ENCODE results near the gene RPL23. TPM values are rescaled to one million over a fixed set of nuclear protein-coding genes. Genes with fewer than 3 reads are reported as not detected.

The RPL23 gene
- total RNA-seq, 2 donors from 2014 or later = 1,194 to 1,262 TPM

DNA sequence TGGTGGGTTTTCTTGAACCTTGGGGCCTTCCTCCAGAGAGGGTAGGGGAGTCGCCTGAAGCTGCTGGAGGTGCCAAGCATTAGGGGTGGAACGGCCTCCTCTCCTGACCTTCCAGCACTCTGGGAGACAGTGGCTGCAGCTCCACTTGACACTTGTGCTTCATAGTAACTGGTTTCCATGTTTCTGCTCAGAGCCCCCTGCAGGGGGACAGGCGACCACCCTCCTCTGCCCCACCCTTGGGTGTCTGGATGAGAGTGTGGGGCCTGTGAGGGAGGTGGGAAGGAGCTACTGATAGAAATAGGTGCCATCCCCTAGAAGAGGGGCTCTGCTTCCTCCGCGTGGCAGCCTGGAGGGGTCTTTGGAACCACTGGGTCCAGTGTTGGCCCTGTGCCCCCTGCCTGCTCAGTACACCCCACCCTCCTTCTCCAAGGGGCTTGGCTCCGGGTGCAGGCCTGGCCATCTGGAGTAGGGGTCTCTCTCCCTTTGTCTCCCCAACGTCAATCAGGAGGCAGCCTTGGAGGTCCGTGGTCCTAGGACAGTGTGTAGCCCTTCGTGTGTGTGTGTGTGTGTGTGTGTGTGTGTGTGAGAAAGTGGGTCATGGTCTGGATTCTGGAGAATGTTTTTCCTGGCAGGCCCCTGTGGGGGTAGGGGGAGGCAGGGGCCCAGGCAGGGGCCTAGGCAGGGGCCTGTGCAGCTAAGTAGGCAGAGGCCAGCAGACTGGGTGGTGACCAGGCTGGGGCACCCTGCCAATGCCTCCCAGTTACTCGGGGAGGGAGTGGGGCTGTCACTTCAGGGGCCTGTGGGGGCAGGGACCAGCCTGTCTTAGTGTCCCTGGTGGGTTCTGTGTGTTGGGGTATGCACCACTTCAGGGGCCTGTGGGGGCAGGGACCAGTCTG lies 21.2 kb upstream of the RPL23 start:
- Mint-ChIP-seq H3K4me1 (peaks cover 43% of the 10 kb centered on the region), H3K27ac (peak overlapping the region; percentile 72), H3K36me3 (ENCODE audit: low read depth) (peaks cover 20% of the 10 kb centered on the region), H3K27me3 (ENCODE audit: insufficient read depth) (no peaks in the 10 kb centered on the region), H3K9me3 (no peaks in the 10 kb centered on the region), H3K4me3 (no peak overlapping the region)
- H3K27ac ChIP-seq (ENCODE audit: low read depth, low read length) = no peak overlapping the region
- no peak overlapping the region for H3K4me3 ChIP-seq (ENCODE audit: low read length)
- DNase-seq = peak; percentile 53
- H3K4me1 ChIP-seq (ENCODE audit: control insufficient read depth, insufficient read depth, low read length) = peaks cover 15% of the 10 kb centered on the region
- TF ChIP-seq, protein P1, sequence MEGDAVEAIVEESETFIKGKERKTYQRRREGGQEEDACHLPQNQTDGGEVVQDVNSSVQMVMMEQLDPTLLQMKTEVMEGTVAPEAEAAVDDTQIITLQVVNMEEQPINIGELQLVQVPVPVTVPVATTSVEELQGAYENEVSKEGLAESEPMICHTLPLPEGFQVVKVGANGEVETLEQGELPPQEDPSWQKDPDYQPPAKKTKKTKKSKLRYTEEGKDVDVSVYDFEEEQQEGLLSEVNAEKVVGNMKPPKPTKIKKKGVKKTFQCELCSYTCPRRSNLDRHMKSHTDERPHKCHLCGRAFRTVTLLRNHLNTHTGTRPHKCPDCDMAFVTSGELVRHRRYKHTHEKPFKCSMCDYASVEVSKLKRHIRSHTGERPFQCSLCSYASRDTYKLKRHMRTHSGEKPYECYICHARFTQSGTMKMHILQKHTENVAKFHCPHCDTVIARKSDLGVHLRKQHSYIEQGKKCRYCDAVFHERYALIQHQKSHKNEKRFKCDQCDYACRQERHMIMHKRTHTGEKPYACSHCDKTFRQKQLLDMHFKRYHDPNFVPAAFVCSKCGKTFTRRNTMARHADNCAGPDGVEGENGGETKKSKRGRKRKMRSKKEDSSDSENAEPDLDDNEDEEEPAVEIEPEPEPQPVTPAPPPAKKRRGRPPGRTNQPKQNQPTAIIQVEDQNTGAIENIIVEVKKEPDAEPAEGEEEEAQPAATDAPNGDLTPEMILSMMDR (conservative IDR thresholded peaks at IDR 0.05) = no peak
- no peaks in the 10 kb centered on the region for H3K9me3 ChIP-seq (ENCODE audit: control insufficient read depth, low read length)
- H3K9ac ChIP-seq (ENCODE audit: extremely low read depth, low read length, poor library complexity, severe bottlenecking) = no peak overlapping the region
- 92 to 100% methylated on average over 1 to 10 of the region's 10 CpGs for WGBS, 2 experiments (ENCODE audit: insufficient coverage in 1 of 2, insufficient read length in 1 of 2)
- H3K36me3 ChIP-seq (ENCODE audit: control insufficient read depth, insufficient read depth, low read length) = peaks cover 60% of the 10 kb centered on the region
- H3K27me3 ChIP-seq (ENCODE audit: control insufficient read depth, insufficient read depth, low read length, poor library complexity, severe bottlenecking) = no peaks in the 10 kb centered on the region

DNA sequence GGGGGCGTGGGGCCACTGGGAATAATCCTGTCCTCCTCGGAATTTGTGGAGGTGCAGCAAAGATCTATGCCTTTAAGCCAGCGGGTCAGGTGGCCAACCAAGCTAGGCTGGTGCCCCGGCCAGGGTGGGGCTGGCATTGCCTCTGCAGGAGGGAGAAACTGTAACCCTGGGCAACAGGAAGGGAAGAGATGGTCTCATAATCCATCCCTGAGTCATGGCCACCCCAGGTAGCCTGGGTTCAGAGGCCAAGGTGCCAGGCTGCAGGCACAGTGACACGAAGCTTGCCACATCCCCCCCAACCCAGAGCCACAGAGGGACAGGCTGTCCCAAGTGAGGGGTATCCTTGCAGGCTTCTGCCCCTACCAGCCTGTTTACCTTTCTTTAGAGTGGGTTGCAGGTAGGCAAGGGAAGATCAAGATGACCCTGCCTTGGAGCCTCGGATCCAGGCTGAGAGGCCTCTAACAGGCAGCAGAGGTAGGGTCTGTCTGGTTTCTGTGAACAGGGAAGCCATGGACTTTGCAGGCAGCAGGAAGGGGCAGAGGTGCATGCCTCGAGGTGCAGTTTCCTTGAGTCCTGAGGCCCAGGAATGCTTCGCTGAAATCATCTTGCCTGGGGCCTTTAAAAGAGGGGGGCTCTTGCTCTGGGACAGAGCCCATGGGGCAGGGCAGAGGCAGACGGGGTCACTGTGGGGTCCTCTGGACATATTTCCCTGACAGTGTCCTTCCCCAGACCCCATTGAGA lies 20.3 kb upstream of the RPL23 start:
- H3K9me3 ChIP-seq (ENCODE audit: control insufficient read depth, low read length) = no peaks in the 10 kb centered on the region
- H3K27ac Mint-ChIP-seq = peak overlapping the region; percentile 85
- H3K4me1 ChIP-seq (ENCODE audit: control insufficient read depth, insufficient read depth, low read length) = peaks cover 11% of the 10 kb centered on the region
- TF ChIP-seq, protein P1 (conservative IDR thresholded peaks at IDR 0.05) = no peak
- H3K36me3 ChIP-seq (ENCODE audit: control insufficient read depth, insufficient read depth, low read length) = peaks cover 58% of the 10 kb centered on the region
- peaks cover 38% of the 10 kb centered on the region for H3K4me1 Mint-ChIP-seq
- no peak overlapping the region for H3K4me3 Mint-ChIP-seq
- 83 to 89% methylated on average over 6 to 9 of the region's 9 CpGs for WGBS, 2 experiments (ENCODE audit: insufficient coverage in 1 of 2, insufficient read length in 1 of 2)
- no peaks in the 10 kb centered on the region for H3K27me3 ChIP-seq (ENCODE audit: control insufficient read depth, insufficient read depth, low read length, poor library complexity, severe bottlenecking)
- peak; percentile 52 for DNase-seq
- H3K9ac ChIP-seq (ENCODE audit: extremely low read depth, low read length, poor library complexity, severe bottlenecking) = no peak overlapping the region
- H3K27ac ChIP-seq (ENCODE audit: low read depth, low read length) = no peak overlapping the region
- H3K36me3 Mint-ChIP-seq (ENCODE audit: low read depth) = peaks cover 16% of the 10 kb centered on the region
- H3K9me3 Mint-ChIP-seq = no peaks in the 10 kb centered on the region
- no peaks in the 10 kb centered on the region for H3K27me3 Mint-ChIP-seq (ENCODE audit: insufficient read depth)
- no peak overlapping the region for H3K4me3 ChIP-seq (ENCODE audit: low read length)

DNA sequence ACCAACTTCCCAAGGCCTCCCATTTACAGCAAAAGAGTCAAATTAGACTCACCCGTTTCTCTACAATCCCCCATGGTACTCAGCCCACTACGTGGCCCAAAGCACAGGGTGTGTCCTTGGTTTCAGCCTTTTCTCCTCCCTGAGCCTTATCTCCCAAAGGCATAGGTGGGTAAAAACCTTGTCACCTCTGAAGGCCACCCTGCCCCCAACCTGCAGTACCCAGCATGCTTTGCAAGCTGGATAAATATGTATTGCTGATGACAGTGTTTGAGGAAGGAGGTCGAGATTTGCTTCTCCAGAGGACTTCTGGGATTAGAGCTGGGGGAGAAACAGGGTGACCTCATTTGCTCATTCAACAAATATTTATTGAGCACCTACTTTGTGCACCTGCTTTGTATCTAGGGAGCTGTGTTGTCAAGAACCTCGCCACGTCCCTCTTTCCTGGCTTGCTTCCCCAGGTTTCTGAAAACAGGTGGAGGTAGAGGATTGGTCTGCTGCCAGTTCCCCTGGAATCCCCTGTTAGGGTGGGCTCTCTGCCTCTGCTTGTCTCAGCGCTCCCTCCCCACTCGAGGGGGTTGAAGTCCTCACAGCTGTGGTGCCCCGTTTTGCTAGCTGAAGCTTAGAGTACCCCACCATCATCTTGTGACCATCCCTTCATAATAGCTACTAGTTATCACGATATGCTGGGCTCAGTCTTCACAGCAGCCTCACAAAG lies 19.3 kb upstream of the RPL23 start:
- Mint-ChIP-seq H3K27me3 (ENCODE audit: insufficient read depth) (no peaks in the 10 kb centered on the region), H3K36me3 (ENCODE audit: low read depth) (peaks cover 6% of the 10 kb centered on the region), H3K27ac (peak overlapping the region; percentile 58), H3K4me1 (peaks cover 30% of the 10 kb centered on the region), H3K4me3 (peak overlapping the region; percentile 100), H3K9me3 (no peaks in the 10 kb centered on the region)
- H3K36me3 ChIP-seq (ENCODE audit: control insufficient read depth, insufficient read depth, low read length) = peaks cover 48% of the 10 kb centered on the region
- peak; percentile 57 for DNase-seq
- H3K27me3 ChIP-seq (ENCODE audit: control insufficient read depth, insufficient read depth, low read length, poor library complexity, severe bottlenecking) = no peaks in the 10 kb centered on the region
- no peak overlapping the region for H3K9ac ChIP-seq (ENCODE audit: extremely low read depth, low read length, poor library complexity, severe bottlenecking)
- TF ChIP-seq, protein P1 (conservative IDR thresholded peaks at IDR 0.05) = no peak
- no peaks in the 10 kb centered on the region for H3K9me3 ChIP-seq (ENCODE audit: control insufficient read depth, low read length)
- peak overlapping the region; percentile 93 for H3K4me3 ChIP-seq (ENCODE audit: low read length)
- H3K27ac ChIP-seq (ENCODE audit: low read depth, low read length) = no peak overlapping the region
- peaks cover 11% of the 10 kb centered on the region for H3K4me1 ChIP-seq (ENCODE audit: control insufficient read depth, insufficient read depth, low read length)
- 89 to 94% methylated on average over 6 to 9 of the region's 9 CpGs for WGBS, 2 experiments (ENCODE audit: insufficient coverage in 1 of 2, insufficient read length in 1 of 2)

Data from endodermal cell (in vitro differentiated cells).